ENCODE measurements around the gene CCDC40. TPM values are rescaled to one million over a fixed set of nuclear protein-coding genes. Genes with fewer than 3 reads are reported as not detected.

CCDC40 gene
- total and polyA plus RNA-seq, 9 of the 15 experiments (the other 6 are each of a cell fraction or from before 2014, with no cell fraction given): 0.07 to 0.33 TPM; not detected in 7

- Histone ChIP-seq H3K9ac (ENCODE audit: insufficient read depth in 1 of 2, low read depth in 2 of 2, low read length in 2 of 2) (no peak overlapping the region), H3K9me1 (ENCODE audit: control insufficient read depth, insufficient read depth, low read length) (no peaks in the 10 kb centered on the region), H3K4me2 (ENCODE audit: insufficient read depth, low read length) (no peak overlapping the region), H3K9me3 (replicated peaks; ENCODE audit: control insufficient read depth, insufficient read depth, low read depth, low read length) (no peaks in the 10 kb centered on the region), H3K79me2 (ENCODE audit: control insufficient read depth, insufficient read depth, low read length) (no peaks in the 10 kb centered on the region), H3K4me3 (no peak overlapping the region), H4K20me1 (replicated peaks; ENCODE audit: control insufficient read depth, insufficient read depth, low read length) (peaks cover 4% of the 10 kb centered on the region; the same call in 1 of the 2 replicates), H2AFZ (ENCODE audit: low read depth, low read length) (no peak overlapping the region), H3K27ac (ENCODE audit: extremely low read depth, low read depth, low read length) (no peak overlapping the region), H3K4me1 (replicated peaks in 1 of 2; ENCODE audit: control insufficient read depth in 2 of 2, insufficient read depth in 2 of 2, low read length in 2 of 2) (peaks cover 4 to 65% of the 10 kb centered on the region in 2 experiments; a peak in 4 of 5 replicates), H3K36me3 (ENCODE audit: control insufficient read depth, insufficient read depth, low read length) (no peaks in the 10 kb centered on the region), H3K27me3 (ENCODE audit: control insufficient read depth in 2 of 2, insufficient read depth in 2 of 2, low read length in 2 of 2) (peaks cover 42 to 79% of the 10 kb centered on the region in 2 experiments)
- FAIRE-seq: no peak
- in situ Hi-C loops (cut with MboI) (no loop called here), intact Hi-C loops (cut with micrococcal nuclease) (loop anchor here (10.0 kb wide), 1 partner anchor 76 kb away; no protein-coding TSS in a partner anchor)
- ATAC-seq: no peak
- CTCF ChIA-PET (ENCODE audit: low intra/inter-chr PET ratio): no interaction called here
- WGBS (ENCODE audit: insufficient coverage, low coverage, missing lambda C conversion rate): 17% methylated on average over 29 of the region's 40 CpGs
- DNase-seq (ENCODE audit: extremely low read depth in 1 of 4, low spot score in 3 of 4): no peak
- BruUV-seq (replicated peaks): no TSS peak
- POLR2A ChIA-PET: no interaction called here
- TF ChIP-seq XRCC5 (IDR thresholded peaks at IDR 0.05; ENCODE audit: low read depth, low read length) (no peak), ZNF41 (CRISPR knock-in tag; conservative IDR thresholded peaks at IDR 0.05) (no peak), GABPA (tag; conservative IDR thresholded peaks at IDR 0.05; ENCODE audit: low read depth) (no peak), CHD4 (IDR thresholded peaks at IDR 0.05; ENCODE audit: insufficient read depth, insufficient replicate concordance, low read depth, low read length, poor library complexity, severe bottlenecking) (no peak), NFE2L1 (tag; IDR thresholded peaks at IDR 0.05; ENCODE audit: borderline replicate concordance, low read depth) (no peak), PHB (CRISPR knock-in tag; IDR thresholded peaks at IDR 0.05) (no peak), BRD4 (IDR thresholded peaks at IDR 0.05) (no peak), TSHZ1 (CRISPR knock-in tag; IDR thresholded peaks at IDR 0.05) (no peak), PML (IDR thresholded peaks at IDR 0.05; ENCODE audit: low read length) (no peak), KLF13 (tag; IDR thresholded peaks at IDR 0.05; ENCODE audit: borderline replicate concordance, low read depth) (no peak), NR2F6 (CRISPR knock-in tag; IDR thresholded peaks at IDR 0.05) (no peak), ZNF12 (CRISPR knock-in tag; IDR thresholded peaks at IDR 0.05) (no peak), SMARCA5 (IDR thresholded peaks at IDR 0.05) (no peak), PATZ1 (CRISPR knock-in tag; IDR thresholded peaks at IDR 0.05; ENCODE audit: borderline replicate concordance) (no peak), ELK3 (CRISPR knock-in tag; IDR thresholded peaks at IDR 0.05) (no peak)
Measured at GRCh38 chr17:80108036-80108971, 71.9 kb downstream of the CCDC40 start.

Measured in K562 (cell line).